ENCODE data around the gene SLC8A1.
A peak's percentile ranks its signal among the peaks of the same experiment; 100 is the strongest.

Gene SLC8A1

GRCh38 chr2:40451918-40452605, at the start of gene SLC8A1:
TSS of gene SLC8A1 (minus strand) at chr2:40452090.
- peak; percentile 71 to 93 (median 91) for DNase-seq

DNA sequence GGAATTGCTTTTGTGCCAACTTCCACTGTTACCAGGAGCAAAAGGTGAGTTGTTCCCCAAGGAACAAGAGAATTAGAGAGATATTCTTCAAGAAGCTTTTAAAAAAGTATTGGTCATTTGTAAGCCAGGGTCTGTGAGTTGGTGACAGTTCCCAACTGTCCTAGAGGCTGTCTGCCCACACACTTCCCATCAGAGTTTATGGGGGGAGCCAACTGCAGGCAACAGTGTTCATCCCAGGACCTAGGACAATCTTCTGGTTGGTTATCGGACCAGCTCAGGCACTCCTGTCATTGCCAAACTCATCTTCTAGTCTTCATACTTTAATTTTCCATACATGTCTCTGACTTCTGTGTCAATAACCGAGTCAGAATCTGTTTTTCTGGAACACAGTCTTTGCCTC, 47.5 kb upstream of the SLC8A1 start:
- DNase-seq, result no peak

DNA sequence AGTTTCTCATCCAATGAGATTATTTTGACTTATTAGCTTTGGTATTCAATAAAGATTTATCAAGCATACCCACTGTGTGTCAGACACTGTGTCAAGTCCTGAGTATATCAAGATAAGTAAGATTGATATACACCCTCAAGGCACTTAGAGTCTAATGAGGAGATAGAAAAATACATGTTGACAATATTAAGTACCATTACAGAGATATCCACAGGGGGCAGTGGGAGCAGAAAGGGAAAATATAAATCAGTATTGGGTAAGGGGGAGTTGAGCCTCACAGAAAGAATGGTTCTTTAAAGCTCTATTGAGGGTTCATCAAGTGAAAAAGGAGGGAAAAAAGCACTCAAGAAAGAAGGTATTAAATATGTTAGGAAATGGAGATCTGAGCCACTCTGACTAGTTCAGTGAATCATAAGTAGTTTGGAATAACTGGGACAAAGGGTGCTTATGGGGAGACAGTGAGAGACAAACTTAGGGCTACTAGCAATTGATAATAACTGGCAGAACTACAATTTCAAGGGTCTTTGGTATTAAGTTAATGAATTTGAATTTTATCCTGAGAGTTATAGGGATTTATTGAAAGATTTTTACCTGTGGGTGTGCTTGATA, 45.5 kb upstream of the SLC8A1 start:
- peak in 1 of 3 experiments; percentile 43 for DNase-seq

- DNase-seq, result no peak
Observed at GRCh38 chr2:40489678-40489960, 37.7 kb upstream of the SLC8A1 start.

DNA sequence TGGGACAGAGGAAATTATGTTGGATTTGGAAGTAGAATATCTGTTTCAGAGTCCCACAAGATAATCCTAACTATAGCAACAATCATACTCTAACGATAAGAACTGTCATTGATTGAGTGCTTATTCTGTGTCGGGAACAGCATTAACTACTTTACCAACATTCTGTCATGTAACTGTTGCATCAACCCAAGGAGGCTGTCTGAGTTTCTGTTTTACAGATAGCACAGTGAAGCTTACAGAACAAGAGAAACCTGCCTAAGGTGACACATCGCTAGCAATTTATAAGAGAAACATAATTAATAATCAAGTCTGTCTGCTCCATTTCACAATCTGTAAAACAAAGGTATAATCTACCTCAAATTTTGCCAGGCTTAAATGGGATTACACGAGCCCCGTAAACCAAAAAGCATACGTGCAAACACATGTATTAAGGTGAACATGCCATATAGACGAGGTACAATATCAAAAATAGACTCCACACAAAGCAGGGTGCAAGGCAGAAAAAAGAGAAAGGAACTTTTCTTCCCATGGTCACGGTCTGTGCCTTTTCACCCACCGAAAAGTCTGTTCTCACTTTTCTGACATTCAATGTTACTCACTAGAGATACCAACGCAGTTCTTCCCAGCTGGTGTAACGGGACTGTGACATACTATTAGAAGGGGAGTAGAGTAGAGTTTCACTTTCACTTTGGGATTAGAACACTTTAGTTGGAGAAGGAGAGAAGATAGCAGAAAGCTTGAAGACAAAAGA, 37.2 kb upstream of the SLC8A1 start:
- DNase-seq, result peak in 2 of 3 experiments; percentile 16 to 50

GRCh38 chr2:40488101-40488601, 36.3 kb upstream of the SLC8A1 start:
- peak in 1 of 3 experiments; percentile 57 for DNase-seq

DNA sequence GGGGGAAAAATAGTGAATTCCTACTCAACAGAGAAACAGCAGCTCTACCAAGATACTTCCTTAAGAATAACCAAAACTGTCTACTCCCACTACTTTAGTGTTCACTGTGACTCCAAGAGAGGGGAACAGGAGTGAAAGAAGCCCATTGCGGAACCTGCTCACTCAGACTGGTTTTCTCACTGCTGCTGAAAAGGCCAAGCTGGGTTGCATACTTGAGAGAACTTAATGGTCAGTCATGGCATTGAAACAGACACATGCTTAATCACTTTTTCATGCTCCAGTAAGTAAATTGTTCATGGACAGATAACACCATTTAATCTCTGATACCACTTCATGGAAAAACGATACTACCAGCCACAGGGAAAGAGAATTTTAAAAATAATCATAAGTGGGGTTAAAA, 35.7 kb upstream of the SLC8A1 start:
- no peak for DNase-seq

DNA sequence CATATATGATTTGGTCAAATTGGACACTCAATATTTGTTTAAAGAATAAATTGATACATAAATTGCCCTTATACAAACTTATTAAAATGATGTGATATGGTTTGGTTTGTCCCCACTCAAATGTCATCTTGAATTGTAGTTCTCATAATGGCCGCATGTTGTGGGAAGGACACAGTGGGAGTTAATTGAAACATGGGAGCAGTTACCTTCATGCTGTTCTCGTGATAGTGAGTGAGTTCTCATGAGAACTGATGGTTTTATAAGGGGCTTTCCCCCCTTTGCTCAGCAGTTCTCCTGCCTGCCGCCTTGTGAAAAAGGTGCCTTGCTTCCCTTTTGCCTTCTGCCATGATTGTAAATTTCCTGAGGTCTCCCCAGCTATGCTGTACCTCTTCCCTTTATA, 34.0 kb upstream of the SLC8A1 start:
- DNase-seq, result no peak

DNA sequence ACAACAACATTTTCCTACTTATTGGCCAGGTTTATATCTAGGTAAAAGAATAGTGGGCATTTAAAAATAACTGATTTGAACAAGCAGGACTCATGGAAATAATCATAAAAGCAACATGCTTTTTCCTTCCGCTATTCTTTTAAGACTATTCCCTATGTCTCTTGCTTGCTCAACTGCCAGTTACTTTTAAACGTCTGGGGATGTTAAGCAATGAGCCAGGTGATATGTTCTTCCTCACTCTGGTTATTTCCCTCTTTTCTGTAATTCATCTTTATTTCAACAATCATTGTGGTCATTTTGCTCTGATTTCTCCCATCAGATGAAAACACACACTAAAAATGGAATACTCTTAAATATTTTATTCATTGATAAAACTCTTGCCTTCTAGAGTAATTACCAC, 33.4 kb upstream of the SLC8A1 start:
- DNase-seq, result no peak

DNA sequence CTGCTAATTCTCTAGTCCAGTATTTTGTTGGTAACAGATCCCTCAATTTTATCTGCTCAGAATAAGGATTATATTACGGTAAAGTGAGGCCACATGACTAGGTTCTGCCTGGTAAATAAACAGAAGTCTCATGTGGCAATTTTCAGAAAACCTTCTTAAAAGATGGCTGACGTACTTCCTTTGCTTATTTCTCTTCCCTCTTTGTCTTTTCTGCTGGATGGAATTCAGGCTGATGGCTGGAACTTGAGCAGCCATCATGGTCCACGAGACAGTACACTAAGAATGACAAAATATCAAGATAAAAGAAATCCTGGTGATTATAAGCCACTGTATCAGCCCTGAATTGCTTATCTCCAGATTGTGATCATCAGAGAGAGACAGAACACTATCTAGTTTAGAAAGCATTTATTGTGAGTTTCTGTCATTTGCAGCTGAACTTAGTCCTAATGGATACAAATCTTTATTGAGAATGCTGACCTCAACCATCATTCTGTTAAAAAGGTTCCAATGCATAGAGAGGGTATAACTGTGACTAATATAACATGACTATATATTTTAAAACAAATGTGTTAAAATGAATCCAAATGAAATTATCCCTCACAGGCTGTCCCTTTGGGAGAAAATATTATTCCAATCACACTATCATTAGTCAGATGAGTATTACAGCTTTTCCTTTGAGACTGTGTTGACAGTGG, 31.8 kb upstream of the SLC8A1 start:
- DNase-seq, result no peak

DNA sequence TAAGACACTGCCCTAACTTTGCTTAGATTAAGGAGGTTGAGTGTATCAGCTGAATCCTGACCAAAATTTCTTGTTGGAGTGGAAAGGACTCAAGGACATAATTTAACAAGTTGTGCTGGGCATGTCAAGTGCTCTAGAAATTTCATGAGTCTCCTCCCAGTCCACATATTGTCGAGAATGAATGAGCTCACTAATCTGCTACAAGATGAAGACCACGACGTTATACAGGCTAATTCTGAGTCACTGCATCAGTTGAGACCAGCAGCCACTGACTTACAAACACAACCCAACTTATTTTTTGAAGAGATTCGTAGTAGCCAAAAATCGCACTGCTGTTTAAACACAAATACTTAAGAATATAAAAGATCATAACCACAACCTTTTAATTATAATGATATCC, 28.7 kb upstream of the SLC8A1 start:
- DNase-seq, result peak in 1 of 3 experiments; percentile 21

DNA sequence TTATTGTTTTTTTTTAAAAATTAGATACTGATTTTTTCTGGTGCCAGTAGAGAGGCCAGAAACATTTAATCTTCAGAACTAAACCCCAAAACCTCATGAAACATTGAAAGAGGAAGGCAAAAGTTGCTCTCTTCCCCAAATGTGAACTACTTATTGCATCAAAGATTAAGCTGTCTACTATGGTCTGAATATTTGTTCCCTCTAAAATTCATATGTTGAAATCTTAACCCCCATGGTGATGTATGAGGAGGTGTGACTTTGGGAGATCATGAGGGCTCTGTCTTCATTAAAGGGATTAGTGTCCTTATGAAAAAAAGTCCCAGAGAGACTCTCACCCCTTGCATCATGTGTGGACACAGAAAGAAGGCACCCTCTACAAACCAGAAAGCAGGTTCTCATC, 28.2 kb upstream of the SLC8A1 start:
- DNase-seq, result no peak

DNA sequence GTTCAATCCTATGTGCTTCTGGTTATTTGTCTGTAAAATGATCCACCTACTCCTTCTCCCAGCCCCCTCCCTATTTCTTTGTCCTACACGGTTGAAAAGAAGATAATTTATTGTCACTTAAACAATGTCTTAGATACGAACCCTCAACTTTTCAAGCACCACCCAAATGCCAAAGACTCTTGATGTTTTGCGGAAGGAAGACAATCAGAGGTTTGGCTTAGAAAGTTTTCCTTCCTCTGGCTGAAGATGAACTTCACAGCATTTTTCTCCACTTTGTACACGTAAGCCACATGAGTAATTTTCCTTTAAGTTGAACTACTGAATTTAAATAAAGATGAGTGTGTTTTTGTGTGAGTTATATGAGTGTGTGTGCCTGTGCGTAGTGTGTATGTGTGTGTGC, 25.5 kb upstream of the SLC8A1 start:
- DNase-seq, result no peak

GRCh38 chr2:40476436-40476835, 24.5 kb upstream of the SLC8A1 start:
- DNase-seq, result no peak

DNA sequence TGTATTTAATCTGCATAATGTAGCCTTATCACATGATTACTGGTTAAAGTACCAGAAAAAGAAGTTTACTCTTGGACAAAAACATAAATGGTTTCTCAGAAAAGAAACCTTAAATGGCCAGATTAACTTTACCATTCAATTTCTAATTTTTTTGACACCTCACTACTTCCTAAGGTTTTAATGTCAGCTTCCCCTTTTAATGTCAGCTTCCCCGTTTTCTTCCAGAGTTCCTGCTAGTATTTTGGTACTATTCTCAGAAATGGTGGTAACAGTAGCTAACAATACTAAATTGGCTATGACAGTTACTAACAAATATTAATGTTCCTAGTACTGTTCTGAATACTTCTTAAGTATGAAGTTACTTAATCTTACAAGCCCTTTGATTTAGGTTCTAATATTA, 22.4 kb upstream of the SLC8A1 start:
- no peak for DNase-seq

GRCh38 chr2:40471866-40472265, 20.0 kb upstream of the SLC8A1 start:
- no peak for DNase-seq

DNA sequence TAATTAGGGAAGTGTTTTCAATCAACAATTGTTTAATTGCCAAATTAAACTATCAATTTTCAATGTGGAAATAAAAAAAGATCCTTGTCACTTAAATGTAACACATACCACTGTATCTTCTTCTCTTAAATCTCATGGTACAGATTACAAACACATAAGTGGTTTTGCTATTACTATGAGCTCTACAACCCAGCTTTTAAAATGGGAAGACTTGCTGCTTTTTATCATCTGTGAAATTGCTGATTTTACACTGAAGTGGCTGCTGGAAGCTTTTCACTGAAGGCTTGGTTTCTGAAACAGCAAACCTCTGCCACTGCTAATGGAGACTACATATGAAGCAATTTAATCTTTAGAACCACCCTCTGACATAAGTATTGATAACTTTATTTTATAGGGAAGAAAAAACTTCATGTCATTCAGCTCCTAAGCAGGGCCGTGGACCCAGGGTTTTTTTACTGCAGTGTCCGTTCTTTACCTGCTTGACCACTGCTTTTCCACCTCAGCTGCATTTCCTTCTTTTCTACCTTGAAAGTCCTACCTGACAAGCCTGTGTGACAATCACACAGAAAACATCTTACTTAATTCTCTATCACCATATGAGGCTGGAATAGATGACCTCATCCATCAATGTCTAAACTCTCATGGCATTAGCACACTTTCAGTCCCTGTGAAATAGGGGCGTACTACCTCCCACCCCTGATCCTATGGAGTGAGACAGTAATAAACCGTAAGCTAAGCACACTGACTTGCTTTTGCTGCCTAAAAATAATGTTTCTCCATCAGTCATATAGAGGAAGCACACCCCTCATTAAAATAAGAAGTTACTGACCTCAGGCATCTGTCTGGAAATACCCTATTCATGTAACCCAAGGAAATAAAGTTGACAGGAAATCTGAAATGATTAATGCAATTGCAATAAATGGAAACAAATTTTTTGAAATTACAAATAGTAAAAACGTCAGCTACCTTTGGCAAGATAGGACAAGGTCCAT, 19.2 kb upstream of the SLC8A1 start:
- peak in 1 of 3 experiments; percentile 31 for DNase-seq

DNA sequence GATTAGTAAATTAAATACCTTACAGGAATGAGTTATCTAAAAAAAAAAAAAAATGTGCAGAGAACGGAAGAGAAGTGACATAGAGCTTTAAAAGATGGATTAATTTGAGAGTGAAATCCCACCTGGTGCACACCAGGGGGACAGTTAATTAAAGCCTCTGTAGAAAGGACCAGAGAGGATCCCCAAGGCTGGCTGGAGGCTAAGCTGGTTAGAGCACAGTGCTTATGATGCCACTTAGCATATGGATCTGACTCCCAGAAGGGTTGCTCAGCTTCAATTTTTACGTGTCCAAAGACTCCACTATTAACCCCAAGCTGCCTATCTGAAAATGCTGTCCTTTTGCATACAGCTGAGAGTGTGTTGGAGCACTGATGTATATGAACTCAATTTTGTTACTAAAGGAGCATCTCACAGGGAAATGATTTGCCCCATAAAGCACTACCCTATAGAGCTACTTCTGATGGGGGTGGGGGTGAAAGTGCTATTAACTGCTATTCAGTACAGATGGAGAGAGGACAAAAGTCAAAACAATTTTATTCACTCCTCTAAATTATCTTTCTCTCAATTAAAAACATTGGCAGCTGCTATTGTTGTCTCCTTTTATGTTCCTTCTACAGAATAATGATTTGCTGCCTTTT, 15.2 kb upstream of the SLC8A1 start:
- DNase-seq, result peak in 2 of 3 experiments; percentile 87 to 99

DNA sequence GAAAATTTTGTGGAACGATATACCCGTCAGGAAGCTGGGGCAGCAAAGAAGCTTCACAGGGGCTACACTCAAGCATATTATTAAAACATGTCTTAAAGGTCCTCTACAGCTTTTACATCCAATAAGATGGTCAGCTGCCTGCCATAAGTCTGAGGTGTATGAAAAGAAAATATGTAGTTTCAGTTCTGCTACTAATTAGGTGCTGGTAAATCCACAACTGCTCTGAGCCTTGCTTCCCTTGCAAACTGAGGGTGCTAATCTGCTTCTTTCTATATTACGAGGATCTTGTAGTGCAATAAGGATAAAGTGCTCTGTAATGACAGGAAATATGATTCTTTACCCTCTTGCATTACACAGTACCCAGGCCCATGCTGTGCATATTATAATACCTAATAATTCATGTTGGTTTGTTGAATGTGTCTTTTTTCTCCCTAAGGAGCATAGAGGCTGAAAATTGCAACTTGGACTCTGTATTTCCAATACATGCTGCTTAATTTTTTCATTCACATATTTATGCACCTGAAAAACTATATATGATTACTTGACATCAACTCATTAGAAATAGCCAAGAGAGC, 14.5 kb upstream of the SLC8A1 start:
- DNase-seq, result peak in 2 of 3 experiments; percentile 59 to 94

DNA sequence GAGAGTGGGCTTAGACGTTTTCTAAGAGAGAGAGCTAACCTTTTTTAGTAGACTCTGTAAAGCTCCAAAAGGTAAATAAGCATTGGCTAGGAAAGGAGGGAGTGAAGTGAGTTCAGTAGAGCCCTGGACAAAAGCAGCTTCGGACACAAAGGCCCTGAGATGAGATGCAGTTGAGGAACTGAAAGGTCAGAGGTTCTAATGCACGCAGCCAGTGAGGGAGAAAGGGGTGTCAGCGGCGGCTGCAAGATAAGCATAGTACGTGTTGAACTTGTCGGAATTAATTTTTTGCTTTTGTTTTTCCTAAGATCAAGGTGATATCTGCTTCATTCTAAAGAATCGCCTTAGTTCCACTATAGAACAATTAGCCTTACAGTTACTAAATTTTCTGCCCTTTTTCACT, 11.2 kb upstream of the SLC8A1 start:
- DNase-seq, result no peak

DNA sequence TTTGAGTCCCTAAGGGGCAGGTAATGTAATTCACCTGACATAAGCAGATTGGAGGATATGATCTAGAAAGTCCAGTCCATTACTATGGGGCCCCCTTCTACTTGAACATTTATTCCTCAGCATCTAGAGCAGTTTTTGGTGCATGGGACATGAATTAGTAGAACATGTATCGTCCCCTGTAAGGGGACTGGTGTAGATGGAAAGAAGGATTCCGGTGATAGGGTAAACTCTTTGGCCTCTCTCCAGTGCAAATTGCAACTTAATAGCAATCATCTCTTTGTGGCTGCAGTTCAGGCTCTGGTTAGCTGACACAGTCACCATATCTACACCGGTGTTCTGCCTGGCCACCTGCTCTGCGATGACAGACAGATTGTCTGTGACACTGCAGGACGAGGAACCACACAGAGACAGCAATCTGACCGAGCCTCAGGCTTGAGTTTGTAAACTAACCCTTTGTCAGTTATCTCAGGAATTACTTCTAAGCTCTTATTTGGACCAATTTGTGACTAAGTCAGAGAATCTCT, 6.4 kb upstream of the SLC8A1 start:
- DNase-seq, result peak; percentile 70 to 91 (median 71)

All from NCI-H1417 (cell line).